HL-60 (cell line): Measurements from ENCODE around the gene NR1D2.

Experiments
- DNase-seq, 2 experiments: peaks; one replicate each; pipeline ENCODE4 v3.0.0-alpha.2; 2010 to 2020; ENCODE audit warnings: low read depth in 1 of 2, low spot score in 1 of 2
- H3K27ac ChIP-seq: fragments of 250-450 bp; sonication (Bioruptor Pico); replicated peaks from 2 replicates; pipeline ENCODE4 v1.5.1; 2020; ENCODE audit warnings: mild to moderate bottlenecking, moderate library complexity
- H3K27me3 ChIP-seq: fragments of 250-450 bp; sonication (Bioruptor Pico); 2 replicates; pipeline ENCODE4 v1.5.1; 2021; ENCODE audit warnings: mild to moderate bottlenecking, moderate library complexity; ENCODE audit not compliant: insufficient read depth, poor library complexity, severe bottlenecking
- H3K4me3 ChIP-seq: replicated peaks from 2 replicates; pipeline ENCODE4 v1.5.1; 2011; ENCODE audit warnings: mild to moderate bottlenecking, control low read depth, low read length; ENCODE audit not compliant: insufficient read depth
- GABPA ChIP-seq: IDR thresholded peaks from 2 replicates; pipeline ENCODE4 v1.6.1; 2012; ENCODE audit warnings: low read depth
- POLR2AphosphoS5 ChIP-seq: IDR thresholded peaks from 2 replicates; pipeline ENCODE4 v1.6.1; 2012; ENCODE audit warnings: low read depth
- REST ChIP-seq: IDR thresholded peaks from 2 replicates; pipeline ENCODE4 v1.6.1; 2012; ENCODE audit warnings: low read depth; ENCODE audit not compliant: insufficient replicate concordance
- SPI1 ChIP-seq: IDR thresholded peaks from 2 replicates; pipeline ENCODE4 v1.6.1; 2012; ENCODE audit warnings: low read depth, mild to moderate bottlenecking, borderline replicate concordance
- TF ChIP-seq, protein P1 (sequence below): IDR thresholded peaks from one replicate; pipeline ENCODE4 v1.5.1; 2011; ENCODE audit warnings: low read length, control low read depth, inconsistent platforms; ENCODE audit not compliant: insufficient read depth

The NR1D2 gene

GRCh38 chr3:23993556-23994243 is 48.6 kb downstream of the NR1D2 start:
- TF ChIP-seq POLR2AphosphoS5 (no peak), GABPA (no peak), SPI1 (no peak), REST (no peak)
- TF ChIP-seq, protein P1, sequence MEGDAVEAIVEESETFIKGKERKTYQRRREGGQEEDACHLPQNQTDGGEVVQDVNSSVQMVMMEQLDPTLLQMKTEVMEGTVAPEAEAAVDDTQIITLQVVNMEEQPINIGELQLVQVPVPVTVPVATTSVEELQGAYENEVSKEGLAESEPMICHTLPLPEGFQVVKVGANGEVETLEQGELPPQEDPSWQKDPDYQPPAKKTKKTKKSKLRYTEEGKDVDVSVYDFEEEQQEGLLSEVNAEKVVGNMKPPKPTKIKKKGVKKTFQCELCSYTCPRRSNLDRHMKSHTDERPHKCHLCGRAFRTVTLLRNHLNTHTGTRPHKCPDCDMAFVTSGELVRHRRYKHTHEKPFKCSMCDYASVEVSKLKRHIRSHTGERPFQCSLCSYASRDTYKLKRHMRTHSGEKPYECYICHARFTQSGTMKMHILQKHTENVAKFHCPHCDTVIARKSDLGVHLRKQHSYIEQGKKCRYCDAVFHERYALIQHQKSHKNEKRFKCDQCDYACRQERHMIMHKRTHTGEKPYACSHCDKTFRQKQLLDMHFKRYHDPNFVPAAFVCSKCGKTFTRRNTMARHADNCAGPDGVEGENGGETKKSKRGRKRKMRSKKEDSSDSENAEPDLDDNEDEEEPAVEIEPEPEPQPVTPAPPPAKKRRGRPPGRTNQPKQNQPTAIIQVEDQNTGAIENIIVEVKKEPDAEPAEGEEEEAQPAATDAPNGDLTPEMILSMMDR: no peak
- Histone ChIP-seq H3K27ac (no peak overlapping the region), H3K27me3 (no peaks in the 10 kb centered on the region), H3K4me3 (no peak overlapping the region)
- no peak for DNase-seq

- Histone ChIP-seq H3K4me3 (no peak overlapping the region), H3K27ac (no peak overlapping the region), H3K27me3 (no peaks in the 10 kb centered on the region)
- TF ChIP-seq, protein P1: no peak
- TF ChIP-seq REST (no peak), POLR2AphosphoS5 (no peak), GABPA (no peak), SPI1 (no peak)
- no peak for DNase-seq
Observed at GRCh38 chr3:23994244-23994569, 49.1 kb downstream of the NR1D2 start.

DNA sequence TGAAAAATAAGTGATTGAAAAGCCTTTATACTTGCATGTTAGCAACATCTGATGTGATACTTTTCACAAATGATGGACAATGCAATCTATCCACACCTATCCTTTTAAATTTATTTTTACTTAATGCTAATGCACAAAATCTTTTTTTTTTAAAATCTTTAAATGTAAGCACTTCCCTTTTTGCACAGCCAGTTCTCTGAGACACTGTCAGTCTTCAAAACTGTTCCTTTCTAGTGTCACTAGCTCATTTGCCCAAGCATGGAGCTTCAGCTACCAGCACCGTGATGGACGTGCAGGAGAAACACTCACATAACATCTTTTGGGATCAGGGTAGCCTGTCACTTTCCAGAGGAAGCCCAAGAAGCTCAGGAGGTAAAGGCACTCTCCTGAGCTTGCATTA is 50.1 kb downstream of the NR1D2 start:
- no peaks in the 10 kb centered on the region for H3K27me3 ChIP-seq
- DNase-seq: no peak
- no peak for TF ChIP-seq POLR2AphosphoS5
- TF ChIP-seq SPI1: peak; percentile 64; the same call in 1 of the 2 replicates
- no peak overlapping the region for H3K27ac ChIP-seq
- H3K4me3 ChIP-seq: no peak overlapping the region

DNA sequence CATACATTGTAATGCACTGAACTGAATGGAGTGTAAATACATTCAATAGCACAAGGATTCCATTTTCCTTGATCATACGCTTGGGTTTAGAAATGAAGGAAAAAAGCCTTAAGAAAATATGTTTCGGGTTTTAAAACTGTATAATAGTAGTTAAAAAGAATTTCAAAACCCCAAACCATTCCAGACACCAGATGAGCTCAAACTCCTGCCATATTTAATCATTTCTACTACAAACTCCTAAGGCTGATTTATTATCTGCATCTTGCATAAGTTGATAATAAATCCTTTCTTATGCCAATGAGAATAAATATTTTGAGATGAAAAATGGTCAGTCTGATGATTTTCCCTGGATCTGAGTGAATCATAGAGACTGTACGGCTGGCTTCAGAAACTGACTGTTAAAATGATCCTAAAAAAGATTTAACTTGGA is 51.0 kb downstream of the NR1D2 start:
- no peaks in the 10 kb centered on the region for H3K27me3 ChIP-seq

More for the DNA sequence above, 51.0 kb downstream of the NR1D2 start:
- Histone ChIP-seq H3K4me3 (no peak overlapping the region), H3K27ac (no peak overlapping the region)
- TF ChIP-seq REST (no peak), GABPA (no peak), POLR2AphosphoS5 (no peak)
- TF ChIP-seq, protein P1: no peak
- no peak for DNase-seq
